IMR-90 (cell line): Measurements from ENCODE around the gene TAF4.

Experiments used
- CTCF ChIP-seq: conservative IDR thresholded peaks from 2 replicates; pipeline ENCODE4 v1.5.1; 2012; ENCODE audit warnings: mild to moderate bottlenecking, low read depth, low read length, improper control_type of control experiment
- NFE2L2 ChIP-seq: fragments of 150-350 bp; IDR thresholded peaks from 2 replicates; pipeline ENCODE4 v1.6.1; 2016; ENCODE audit warnings: low read depth, mild to moderate bottlenecking, low read length
- POLR2A ChIP-seq: IDR thresholded peaks from 2 replicates; pipeline ENCODE4 v1.6.1; 2012; ENCODE audit warnings: mild to moderate bottlenecking, low read depth, low read length

GRCh38 chr20:61950641-61951071, 115.0 kb downstream of the TAF4 start:
- TF ChIP-seq POLR2A (no peak), CTCF (no peak), NFE2L2 (no peak)
